Activated T-cell treated with anti-CD3 and anti-CD28 coated beads, Interleukin-2, amount 50 U/mL, for 24 hours (primary cell): Measurements from ENCODE around the gene METRNL.
"Not testable (repeated sequence)": the region's sequence is repeated elsewhere in the genome, so short reads cannot be mapped to it uniquely, and the experiment has no call there.

Source experiments
- DNase-seq: peaks from one replicate; pipeline ENCODE4 v3.0.0-alpha.2; 2020
- H3K27ac Mint-ChIP-seq: 2 replicates; pipeline ENCODE4 v1.8.0; 2020; ENCODE audit warnings: mild to moderate bottlenecking, mixed read lengths
- H3K27me3 Mint-ChIP-seq: 2 replicates; pipeline ENCODE4 v1.8.0; 2020; ENCODE audit warnings: mixed read lengths
- H3K36me3 Mint-ChIP-seq: 2 replicates; pipeline ENCODE4 v1.8.0; 2020; ENCODE audit warnings: low read depth, mixed read lengths
- H3K4me1 Mint-ChIP-seq: 2 replicates; pipeline ENCODE4 v1.8.0; 2020; ENCODE audit warnings: low read depth, mixed read lengths
- H3K4me3 Mint-ChIP-seq: 2 replicates; pipeline ENCODE4 v1.8.0; 2020; ENCODE audit warnings: mild to moderate bottlenecking, moderate library complexity, mixed read lengths
- H3K9me3 Mint-ChIP-seq: 2 replicates; pipeline ENCODE4 v1.8.0; 2020; ENCODE audit warnings: mixed read lengths

METRNL gene

DNA sequence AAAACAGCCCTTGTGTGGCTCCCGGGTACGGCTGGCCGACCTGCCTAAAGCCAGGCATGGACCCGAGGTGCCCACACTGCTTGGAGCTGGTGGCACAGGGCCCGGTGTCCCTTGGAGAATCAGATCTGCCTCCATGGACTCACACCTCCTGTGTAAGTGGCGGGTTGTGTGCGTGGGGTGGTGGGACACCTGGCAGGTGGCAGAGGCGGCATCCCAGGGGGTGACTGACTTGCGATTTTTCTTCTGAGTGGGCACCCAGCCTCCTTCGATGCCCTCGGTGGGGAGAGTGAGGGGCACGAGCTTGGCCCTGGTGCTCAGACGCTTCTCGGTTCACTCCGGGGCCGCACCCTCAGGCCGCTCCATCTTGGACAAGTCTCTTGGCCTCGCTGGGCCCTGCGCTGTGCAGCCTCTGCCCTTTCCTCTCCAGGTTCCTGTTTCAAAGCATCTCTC lies 35.8 kb downstream of the METRNL start:
- peaks cover 37% of the 10 kb centered on the region for H3K27me3 Mint-ChIP-seq
- no peaks in the 10 kb centered on the region for H3K36me3 Mint-ChIP-seq
- H3K9me3 Mint-ChIP-seq: no peaks in the 10 kb centered on the region
- H3K4me3 Mint-ChIP-seq: no peak overlapping the region
- H3K27ac Mint-ChIP-seq: no peak overlapping the region
- no peak for DNase-seq
- H3K4me1 Mint-ChIP-seq: peaks cover 5% of the 10 kb centered on the region

DNA sequence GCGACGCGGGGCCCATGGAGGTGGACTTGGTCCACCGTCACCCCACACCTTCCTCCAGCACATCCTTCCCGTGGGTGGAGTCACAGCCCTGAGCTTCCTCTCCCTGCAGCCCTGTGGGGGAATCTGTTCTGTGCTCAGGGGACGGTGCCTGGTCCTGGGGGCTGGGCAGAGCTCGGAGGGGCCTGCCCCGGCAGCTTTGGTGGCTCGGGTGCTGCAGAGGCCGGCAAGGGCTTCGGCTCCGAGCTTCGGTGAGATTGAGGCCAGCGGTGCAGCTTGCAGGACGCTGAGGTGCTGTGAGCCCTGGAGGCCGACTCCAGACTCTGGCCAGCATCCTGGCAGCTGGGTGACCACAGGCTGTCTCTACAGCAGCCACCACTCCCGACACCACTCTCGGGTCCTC lies 36.4 kb downstream of the METRNL start:
- H3K27me3 Mint-ChIP-seq: peaks cover 41% of the 10 kb centered on the region
- no peak overlapping the region for H3K27ac Mint-ChIP-seq
- peaks cover 5% of the 10 kb centered on the region for H3K4me1 Mint-ChIP-seq
- H3K36me3 Mint-ChIP-seq: no peaks in the 10 kb centered on the region
- DNase-seq: no peak
- H3K4me3 Mint-ChIP-seq: no peak overlapping the region
- no peaks in the 10 kb centered on the region for H3K9me3 Mint-ChIP-seq

DNA sequence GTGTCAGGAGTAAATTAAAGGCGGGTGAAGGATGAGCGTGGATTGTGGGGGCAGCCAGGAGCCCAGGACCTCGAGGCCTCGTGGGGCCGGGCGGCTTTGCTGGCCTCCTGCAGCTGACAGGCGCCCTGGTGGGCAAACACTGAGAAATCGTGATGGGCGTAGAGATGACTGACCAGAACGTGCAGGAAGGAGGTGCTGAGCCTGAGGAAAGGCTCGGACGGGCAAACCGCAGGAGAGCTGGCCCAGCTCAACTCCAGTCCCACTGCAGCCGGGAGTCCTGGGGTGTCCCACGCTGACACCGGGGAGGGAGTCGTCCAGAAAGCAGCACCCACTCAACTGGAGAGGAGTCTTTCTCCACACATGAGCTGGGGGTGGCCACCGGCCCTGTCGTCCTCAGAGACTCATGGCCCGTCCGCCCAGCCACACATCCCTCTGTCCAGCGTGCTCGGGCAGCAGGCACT lies 36.9 kb downstream of the METRNL start:
- Mint-ChIP-seq H3K27me3 (peaks cover 41% of the 10 kb centered on the region), H3K9me3 (no peaks in the 10 kb centered on the region), H3K27ac (no peak overlapping the region), H3K36me3 (no peaks in the 10 kb centered on the region), H3K4me1 (peaks cover 5% of the 10 kb centered on the region), H3K4me3 (no peak overlapping the region)
- no peak for DNase-seq

DNA sequence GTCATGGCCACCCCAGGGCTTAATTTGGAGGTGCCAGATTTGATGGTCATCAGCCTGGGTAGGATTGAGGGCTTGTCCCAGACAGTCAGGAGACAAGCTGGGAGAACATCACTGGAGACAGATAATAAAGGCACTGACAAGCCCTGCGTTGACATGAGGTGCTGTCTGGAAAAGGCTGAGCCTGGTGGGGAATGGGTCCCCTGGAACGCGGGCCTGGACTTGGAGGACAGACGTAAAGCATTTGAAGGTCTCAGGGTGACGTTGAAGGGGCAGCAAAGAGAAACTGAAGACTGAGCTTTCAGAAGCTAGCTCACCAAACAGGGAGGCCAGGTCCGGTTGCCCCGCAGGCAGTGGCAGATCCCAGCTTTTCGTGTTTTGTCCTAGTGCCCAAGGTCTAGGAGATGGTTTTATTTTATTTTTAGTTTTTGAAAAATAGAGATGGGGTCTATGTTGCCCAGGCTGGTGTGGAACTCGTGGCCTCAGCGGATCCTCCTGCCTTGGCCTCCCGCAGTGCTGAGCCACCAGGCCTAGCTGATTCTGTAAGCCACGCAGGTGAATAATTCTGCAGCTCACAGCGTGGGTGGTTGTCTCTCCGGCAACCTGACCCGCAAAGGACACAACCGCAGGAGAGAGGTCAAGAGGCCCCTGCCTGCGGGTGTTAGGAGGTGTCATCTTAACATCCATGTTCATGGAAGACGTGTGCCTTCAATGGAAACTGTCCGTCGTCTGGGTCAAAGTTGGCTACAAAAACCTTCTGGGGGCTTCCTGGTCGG lies 37.6 kb downstream of the METRNL start:
- Mint-ChIP-seq H3K27me3 (peaks cover 45% of the 10 kb centered on the region), H3K9me3 (no peaks in the 10 kb centered on the region), H3K4me3 (no peak overlapping the region), H3K4me1 (peaks cover 5% of the 10 kb centered on the region), H3K27ac (no peak overlapping the region), H3K36me3 (no peaks in the 10 kb centered on the region)
- no peak for DNase-seq

DNA sequence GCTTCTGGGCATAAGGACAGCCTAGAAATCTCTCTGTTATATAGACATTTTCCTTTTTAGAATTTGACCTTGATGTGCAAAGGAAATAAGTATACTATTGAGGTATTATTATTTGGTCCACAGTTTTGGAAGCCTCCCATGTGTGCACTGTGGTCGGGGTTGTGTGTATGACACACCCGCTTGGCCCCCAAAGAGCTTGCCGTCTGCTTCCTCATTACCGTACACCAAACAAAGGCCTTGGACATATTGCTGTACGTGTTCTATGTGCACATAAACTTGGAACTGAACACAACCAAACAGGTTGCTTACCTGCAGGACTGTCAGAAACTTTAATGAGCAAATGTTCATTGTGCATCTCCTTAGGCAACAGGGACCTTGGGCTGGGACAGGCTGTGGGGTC lies 38.2 kb downstream of the METRNL start:
- Mint-ChIP-seq H3K36me3 (no peaks in the 10 kb centered on the region), H3K4me3 (no peak overlapping the region), H3K27ac (no peak overlapping the region), H3K27me3 (peaks cover 52% of the 10 kb centered on the region), H3K9me3 (no peaks in the 10 kb centered on the region), H3K4me1 (peaks cover 5% of the 10 kb centered on the region)
- no peak for DNase-seq

DNA sequence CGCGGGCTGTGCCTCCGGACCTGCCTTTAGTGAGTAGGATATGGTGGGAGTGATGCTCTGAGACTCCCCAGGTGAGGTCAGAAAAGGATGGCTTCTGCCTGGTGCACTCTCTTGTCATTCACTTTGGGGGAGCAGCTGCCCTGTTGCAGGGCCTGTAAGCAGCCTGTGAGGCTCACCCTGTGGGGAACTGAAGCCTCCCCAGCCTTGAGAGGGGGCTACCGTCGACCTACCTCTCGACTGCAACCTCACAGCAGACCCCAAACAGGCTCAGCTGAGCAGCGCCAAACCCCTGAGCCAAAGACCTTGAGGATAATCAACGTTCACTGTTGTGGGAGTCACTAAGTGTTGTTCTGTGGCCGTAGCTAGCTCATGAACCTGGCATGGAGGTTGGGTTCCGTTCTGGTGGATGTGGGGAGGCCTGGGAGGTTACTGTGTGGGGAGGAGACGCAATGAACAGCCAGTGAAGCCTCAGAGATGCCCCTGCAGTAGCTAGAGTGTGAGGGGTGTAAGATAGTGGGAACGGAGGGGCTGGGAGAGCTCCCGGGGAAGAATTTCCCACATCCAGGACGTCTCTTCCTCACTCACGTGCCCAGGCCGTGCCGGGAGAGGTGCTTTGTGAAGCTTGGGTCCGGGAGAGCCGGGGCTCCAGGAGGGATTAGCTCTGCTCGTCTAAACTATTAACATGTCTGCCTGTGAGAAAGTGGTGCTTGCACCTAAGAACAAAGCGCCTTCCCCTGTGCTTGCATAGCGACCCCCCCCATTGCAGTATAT lies 38.8 kb downstream of the METRNL start:
- no peak overlapping the region for H3K27ac Mint-ChIP-seq
- H3K27me3 Mint-ChIP-seq: peaks cover 53% of the 10 kb centered on the region
- H3K4me3 Mint-ChIP-seq: no peak overlapping the region
- DNase-seq: no peak
- H3K9me3 Mint-ChIP-seq: no peaks in the 10 kb centered on the region
- no peaks in the 10 kb centered on the region for H3K36me3 Mint-ChIP-seq
- H3K4me1 Mint-ChIP-seq: peaks cover 5% of the 10 kb centered on the region

DNA sequence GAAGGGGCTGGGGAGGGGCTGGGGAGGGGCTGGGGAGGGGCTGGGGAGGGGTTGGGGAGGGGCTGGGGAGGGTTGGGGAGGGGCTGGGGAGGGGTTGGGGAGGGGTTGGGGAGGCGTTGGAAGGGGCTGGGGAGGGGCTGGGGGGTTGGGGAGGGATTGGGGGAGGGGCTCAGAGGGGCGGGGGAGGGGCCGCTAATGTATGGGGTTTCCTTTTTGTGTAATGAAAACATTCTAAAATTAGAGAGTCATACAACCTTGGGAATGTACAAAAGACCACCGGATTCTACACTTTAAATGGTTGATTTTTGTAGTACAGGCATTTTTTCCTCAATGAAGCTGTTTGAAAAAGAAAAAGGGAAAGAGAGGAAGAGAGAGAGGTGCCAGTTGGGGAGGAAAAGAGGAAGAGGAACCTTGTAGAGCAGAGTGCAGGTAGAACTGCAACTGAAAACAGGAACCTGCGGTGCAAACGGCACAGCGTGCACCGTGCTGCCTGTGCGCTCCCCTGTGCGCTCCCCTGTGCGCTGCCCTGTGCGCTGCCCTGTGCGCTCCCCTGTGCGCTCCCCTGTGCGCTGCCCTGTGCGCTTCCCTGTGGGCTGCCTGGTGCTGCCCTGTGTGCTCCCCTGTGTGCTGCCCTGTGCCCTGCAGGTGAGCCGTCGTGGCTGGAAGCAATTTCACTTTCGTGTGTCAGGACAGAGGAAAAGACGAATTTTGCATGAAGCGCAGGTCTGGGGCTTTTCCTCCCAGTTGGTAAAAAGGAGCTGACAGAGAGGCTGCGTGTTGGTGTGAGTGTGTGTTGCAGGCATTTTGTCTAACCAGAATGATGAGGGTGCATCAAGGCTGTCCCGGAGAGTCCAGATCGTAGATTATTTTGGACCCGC lies 40.8 kb downstream of the METRNL start:
- Mint-ChIP-seq H3K27ac (no peak overlapping the region), H3K27me3 (peaks cover 64% of the 10 kb centered on the region), H3K4me3 (no peak overlapping the region)

DNA sequence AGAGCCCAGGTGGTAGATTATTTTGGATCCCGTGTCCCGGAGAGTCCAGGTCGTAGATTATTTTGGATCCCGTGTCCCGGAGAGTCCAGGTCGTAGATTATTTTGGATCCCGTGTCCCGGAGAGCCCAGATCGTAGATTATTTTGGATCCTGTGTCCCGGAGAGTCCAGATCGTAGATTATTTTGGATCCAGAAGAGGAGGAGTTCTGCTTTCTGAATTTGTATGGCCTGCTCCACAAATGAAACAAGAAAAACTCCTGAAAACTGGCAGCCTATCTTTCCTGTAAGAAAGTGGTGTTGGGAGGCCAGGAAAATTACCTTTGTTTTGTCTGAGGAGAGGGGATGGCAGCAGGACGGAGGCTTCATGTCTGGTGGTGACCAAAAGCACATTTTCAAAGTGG lies 42.1 kb downstream of the METRNL start:
- H3K36me3 Mint-ChIP-seq, H3K4me3 Mint-ChIP-seq, H3K9me3 Mint-ChIP-seq, H3K27ac Mint-ChIP-seq, DNase-seq: not testable (repeated sequence)
- Mint-ChIP-seq H3K4me1 (peaks cover 19% of the 10 kb centered on the region), H3K27me3 (peaks cover 69% of the 10 kb centered on the region)

More for the DNA sequence above, 40.8 kb downstream of the METRNL start:
- Mint-ChIP-seq H3K36me3 (no peaks in the 10 kb centered on the region), H3K4me1 (peaks cover 7% of the 10 kb centered on the region), H3K9me3 (no peaks in the 10 kb centered on the region)
- DNase-seq: no peak

DNA sequence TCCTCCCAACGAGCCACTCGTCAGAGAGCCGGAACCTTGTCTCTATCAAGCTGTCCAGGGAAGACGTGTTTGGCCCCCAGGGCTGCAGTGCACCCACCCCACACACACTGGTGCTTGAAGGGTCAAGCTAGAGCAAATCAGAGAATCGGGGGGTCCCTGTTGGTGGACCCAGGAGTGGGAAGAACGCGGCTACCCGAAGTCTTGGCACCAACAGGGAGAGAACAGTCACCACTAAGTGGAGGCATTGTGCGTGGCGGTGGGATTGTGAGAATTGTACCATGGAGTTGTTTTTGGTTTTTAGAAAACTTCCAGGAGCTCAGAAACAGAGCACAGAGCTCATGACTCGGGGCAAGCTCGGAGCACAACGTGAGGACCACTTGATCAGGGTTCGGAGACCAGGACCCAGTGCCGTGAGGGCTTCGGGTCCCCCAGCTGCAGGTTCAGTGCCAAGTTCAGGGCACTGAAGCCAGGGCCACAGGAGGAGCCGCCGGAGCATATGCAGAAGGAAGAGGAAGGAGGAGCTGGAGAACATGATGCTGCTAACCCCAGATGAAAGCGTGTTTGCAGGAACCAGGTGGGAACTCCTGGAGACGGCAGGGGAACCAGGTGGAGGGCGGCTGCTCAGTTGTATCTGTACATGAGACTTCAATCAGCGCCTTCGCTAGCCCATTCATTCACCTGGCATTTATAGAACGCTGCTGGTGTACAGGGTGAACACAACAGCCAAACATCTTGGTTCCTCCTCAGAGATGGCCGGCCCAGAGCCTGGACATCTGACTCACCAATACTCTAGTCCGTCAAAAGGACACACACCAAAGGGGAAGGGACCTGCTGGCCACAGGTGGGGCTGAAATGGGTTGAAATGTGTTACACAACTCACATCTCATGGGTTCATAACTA lies 42.8 kb downstream of the METRNL start:
- Mint-ChIP-seq H3K4me1 (peaks cover 19% of the 10 kb centered on the region), H3K27me3 (peaks cover 68% of the 10 kb centered on the region), H3K36me3 (no peaks in the 10 kb centered on the region), H3K27ac (no peak overlapping the region), H3K9me3 (no peaks in the 10 kb centered on the region), H3K4me3 (no peak overlapping the region)
- no peak for DNase-seq

DNA sequence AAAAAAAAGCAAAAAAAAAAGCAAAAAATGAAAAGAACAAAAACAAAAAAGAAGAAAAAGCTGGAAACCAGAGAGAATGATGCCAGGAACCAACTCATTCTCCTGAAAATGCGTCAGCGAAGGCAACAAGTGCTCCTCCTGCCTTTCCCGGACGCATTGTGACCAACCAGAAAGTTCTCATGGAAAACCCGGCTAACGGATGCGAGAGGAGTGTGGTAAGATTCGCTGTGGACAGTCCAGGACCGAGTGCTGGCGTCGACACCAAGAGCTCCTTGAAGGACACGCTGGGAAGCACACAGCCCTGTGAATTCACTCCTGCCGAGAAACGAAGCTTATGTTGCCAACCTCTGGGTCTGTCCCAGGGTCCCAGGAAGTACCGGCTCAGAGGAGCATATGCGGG lies 43.4 kb downstream of the METRNL start:
- Mint-ChIP-seq H3K4me1 (peaks cover 19% of the 10 kb centered on the region), H3K9me3 (no peaks in the 10 kb centered on the region), H3K27me3 (peaks cover 62% of the 10 kb centered on the region), H3K27ac (no peak overlapping the region), H3K36me3 (no peaks in the 10 kb centered on the region), H3K4me3 (no peak overlapping the region)
- DNase-seq: no peak

DNA sequence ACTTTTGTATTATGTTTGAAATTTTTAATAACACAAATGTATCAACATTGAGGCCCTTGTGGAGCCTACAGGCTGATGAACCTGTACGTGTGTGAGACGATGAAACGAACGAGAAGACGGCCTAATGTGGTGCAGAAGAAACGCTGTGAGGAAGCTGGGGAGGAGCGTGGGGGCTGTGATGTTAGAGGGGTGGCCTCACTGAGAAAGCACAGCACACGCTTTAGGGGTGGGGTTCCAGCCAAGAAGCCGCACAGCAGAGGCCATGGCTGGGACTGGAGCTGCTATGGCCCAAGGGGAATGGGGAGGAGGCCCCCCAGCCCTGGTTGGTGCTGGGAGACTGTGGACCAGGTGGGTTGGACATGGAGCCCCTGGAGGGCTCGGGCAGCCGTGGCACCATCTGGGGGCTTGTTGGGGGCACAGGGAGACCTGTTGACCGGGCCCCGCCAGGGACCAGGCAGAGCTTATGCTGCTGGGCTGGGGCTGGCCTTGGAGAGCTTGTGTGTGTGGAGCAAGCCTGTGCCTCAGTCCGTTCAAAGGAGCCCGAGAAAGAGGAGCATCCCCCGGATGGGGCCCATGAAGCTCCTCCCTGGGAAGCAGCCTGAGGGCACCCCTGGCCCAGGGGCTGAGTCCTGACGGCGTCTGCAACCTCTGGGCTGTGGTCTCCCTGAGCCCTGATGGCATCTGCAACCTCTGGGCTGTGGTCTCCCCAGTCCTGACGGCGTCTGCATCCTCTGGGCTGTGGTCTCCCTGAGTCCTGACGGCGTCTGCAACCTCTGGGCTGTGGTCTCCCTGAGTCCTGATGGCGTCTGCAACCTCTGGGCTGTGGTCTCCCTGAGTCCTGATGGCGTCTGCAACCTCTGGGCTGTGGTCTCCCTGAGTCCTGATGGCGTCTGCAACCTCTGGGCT lies 44.7 kb downstream of the METRNL start:
- no peak for DNase-seq
- Mint-ChIP-seq H3K27me3 (peaks cover 50% of the 10 kb centered on the region), H3K27ac (no peak overlapping the region), H3K36me3 (no peaks in the 10 kb centered on the region), H3K9me3 (no peaks in the 10 kb centered on the region), H3K4me3 (no peak overlapping the region), H3K4me1 (peaks cover 17% of the 10 kb centered on the region)

DNA sequence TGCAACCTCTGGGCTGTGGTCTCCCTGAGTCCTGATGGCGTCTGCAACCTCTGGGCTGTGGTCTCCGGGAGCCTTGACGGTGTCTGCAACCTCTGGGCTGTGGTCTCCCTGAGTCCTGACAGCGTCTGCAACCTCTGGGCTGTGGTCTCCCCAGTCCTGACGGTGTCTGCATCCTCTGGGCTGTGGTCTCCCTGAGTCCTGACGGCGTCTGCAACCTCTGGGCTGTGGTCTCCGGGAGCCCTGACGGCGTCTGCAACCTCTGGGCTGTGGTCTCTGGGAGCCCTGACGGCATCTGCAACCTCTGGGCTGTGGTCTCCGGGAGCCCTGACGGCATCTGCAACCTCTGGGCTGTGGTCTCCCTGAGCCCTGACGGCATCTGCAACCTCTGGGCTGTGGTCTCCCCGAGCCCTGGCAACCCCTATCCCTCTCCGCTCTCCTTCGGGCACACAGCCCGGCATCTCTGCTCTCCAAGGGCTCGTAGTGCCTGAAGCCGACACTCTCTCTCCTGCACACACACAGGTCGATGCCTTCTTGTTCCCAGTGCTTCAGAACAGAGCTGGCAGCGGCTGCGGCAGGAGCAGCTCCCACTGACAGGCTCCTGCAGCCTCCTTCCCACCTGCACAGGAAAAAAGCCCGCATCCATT lies 45.6 kb downstream of the METRNL start:
- no peak for DNase-seq
- H3K4me3 Mint-ChIP-seq: peak overlapping the region; percentile 8

More for the DNA sequence above, 45.6 kb downstream of the METRNL start:
- no peaks in the 10 kb centered on the region for H3K9me3 Mint-ChIP-seq
- H3K36me3 Mint-ChIP-seq: no peaks in the 10 kb centered on the region
- peaks cover 15% of the 10 kb centered on the region for H3K4me1 Mint-ChIP-seq
- peaks cover 43% of the 10 kb centered on the region for H3K27me3 Mint-ChIP-seq
- H3K27ac Mint-ChIP-seq: no peak overlapping the region
